OCI-LY3 (cell line): Measurements from ENCODE around the gene PIEZO2.

ENCODE experiments used
- H2AFZ ChIP-seq: fragments of 200-600, 300-600 bp; shearing (Covaris generic); 2 replicates; pipeline ENCODE4 v1.6.0; 2014; ENCODE audit warnings: antibody characterized with exemption, low read depth, low read length
- H3K27ac ChIP-seq: fragments of 200-600, 300-600 bp; sonication (generic); 2 replicates; pipeline ENCODE4 v1.5.1; 2014; ENCODE audit warnings: mild to moderate bottlenecking, low read length, moderate library complexity, mixed read lengths
- H3K27me3 ChIP-seq: fragments of 200-600, 300-600 bp; sonication (generic); 2 replicates; pipeline ENCODE4 v1.6.1; 2014; ENCODE audit warnings: low read depth, low read length, mixed read lengths
- H3K36me3 ChIP-seq: fragments of 200-600, 300-600 bp; sonication (generic); replicated peaks from 2 replicates; pipeline ENCODE3; 2014; ENCODE audit warnings: low read depth, low read length, mixed read lengths
- H3K4me1 ChIP-seq: fragments of 300-600, 200-600 bp; sonication (generic); 2 replicates; pipeline ENCODE4 v1.6.1; 2014; ENCODE audit warnings: low read length, mixed read lengths
- H3K4me2 ChIP-seq: fragments of 200-600, 300-600 bp; sonication (generic); 2 replicates; pipeline ENCODE4 v1.6.1; 2014; ENCODE audit warnings: low read length, mixed read lengths
- H3K4me3 ChIP-seq: fragments of 300-600, 200-600 bp; sonication (generic); 2 replicates; pipeline ENCODE4 v1.5.1; 2014; ENCODE audit warnings: antibody characterized with exemption, mild to moderate bottlenecking, low read length, moderate library complexity
- H3K79me2 ChIP-seq: fragments of 300-600, 200-600 bp; shearing (Covaris generic); 2 replicates; pipeline ENCODE4 v1.6.1; 2014; ENCODE audit warnings: mild to moderate bottlenecking, low read length, mixed read lengths
- H3K9ac ChIP-seq: fragments of 300-600, 200-600 bp; shearing (Covaris generic); 2 replicates; pipeline ENCODE4 v1.6.0; 2014; ENCODE audit warnings: mild to moderate bottlenecking, low read length, moderate library complexity
- H3K9me3 ChIP-seq: fragments of 200-600, 300-600 bp; shearing (Covaris generic); 2 replicates; pipeline ENCODE4 v1.6.1; 2014; ENCODE audit warnings: low read length, mixed read lengths; ENCODE audit not compliant: insufficient read depth
- H4K20me1 ChIP-seq: fragments of 200-600, 300-600 bp; sonication (generic); 2 replicates; pipeline ENCODE4 v1.6.1; 2016; ENCODE audit warnings: low read length, mixed read lengths; ENCODE audit not compliant: insufficient read depth
- CTCF ChIP-seq: fragments of 200-600, 300-600 bp; sonication (generic); IDR thresholded peaks from 2 replicates; pipeline ENCODE4 v1.5.1; 2014; ENCODE audit warnings: antibody characterized with exemption, low read length, low read depth
- EZH2phosphoT487 ChIP-seq: fragments of 200-600 bp; shearing (Covaris generic); IDR thresholded peaks from 2 replicates; pipeline ENCODE4 v1.6.1; 2018; ENCODE audit warnings: antibody characterized with exemption, mixed run types, low read depth

Gene PIEZO2

GRCh38 chr18:11124054-11124453 is 25.3 kb downstream of the PIEZO2 start:
- Histone ChIP-seq H2AFZ (no peak overlapping the region), H3K4me2 (no peak overlapping the region), H3K27me3 (no peaks in the 10 kb centered on the region), H3K36me3 (no peaks in the 10 kb centered on the region), H3K9me3 (no peaks in the 10 kb centered on the region), H3K79me2 (no peaks in the 10 kb centered on the region), H3K9ac (no peak overlapping the region), H4K20me1 (no peaks in the 10 kb centered on the region), H3K4me3 (no peak overlapping the region), H3K27ac (no peak overlapping the region), H3K4me1 (no peaks in the 10 kb centered on the region)
- no peak for TF ChIP-seq CTCF
- TF ChIP-seq EZH2phosphoT487 = no peak

GRCh38 chr18:11121443-11121849 is 27.9 kb downstream of the PIEZO2 start:
- no peak overlapping the region for H3K9ac ChIP-seq
- no peaks in the 10 kb centered on the region; the same call in 1 of the 2 replicates for H4K20me1 ChIP-seq
- no peaks in the 10 kb centered on the region for H3K36me3 ChIP-seq
- H3K27ac ChIP-seq = no peak overlapping the region
- H3K9me3 ChIP-seq = no peaks in the 10 kb centered on the region
- no peaks in the 10 kb centered on the region for H3K4me1 ChIP-seq
- H3K4me2 ChIP-seq = no peak overlapping the region
- H2AFZ ChIP-seq = no peak overlapping the region
- H3K4me3 ChIP-seq = no peak overlapping the region
- TF ChIP-seq CTCF (no peak), EZH2phosphoT487 (no peak)
- no peaks in the 10 kb centered on the region for H3K79me2 ChIP-seq
- H3K27me3 ChIP-seq = no peaks in the 10 kb centered on the region

GRCh38 chr18:11119959-11120587 is 29.3 kb downstream of the PIEZO2 start:
- Histone ChIP-seq H2AFZ (no peak overlapping the region), H3K4me1 (no peaks in the 10 kb centered on the region), H3K36me3 (no peaks in the 10 kb centered on the region), H4K20me1 (no peaks in the 10 kb centered on the region; the same call in 1 of the 2 replicates), H3K27ac (no peak overlapping the region), H3K4me2 (no peak overlapping the region), H3K4me3 (no peak overlapping the region), H3K9ac (no peak overlapping the region), H3K79me2 (no peaks in the 10 kb centered on the region), H3K9me3 (no peaks in the 10 kb centered on the region), H3K27me3 (no peaks in the 10 kb centered on the region)
- TF ChIP-seq CTCF (no peak), EZH2phosphoT487 (no peak)

- TF ChIP-seq EZH2phosphoT487 (no peak), CTCF (no peak)
- Histone ChIP-seq H3K79me2 (no peaks in the 10 kb centered on the region), H3K36me3 (no peaks in the 10 kb centered on the region), H3K9ac (no peak overlapping the region), H4K20me1 (no peaks in the 10 kb centered on the region; the same call in 1 of the 2 replicates), H2AFZ (no peak overlapping the region), H3K4me2 (no peak overlapping the region), H3K9me3 (no peaks in the 10 kb centered on the region), H3K4me3 (no peak overlapping the region), H3K27me3 (no peaks in the 10 kb centered on the region), H3K4me1 (no peaks in the 10 kb centered on the region), H3K27ac (no peak overlapping the region)
Measured at GRCh38 chr18:11119550-11119949, 29.8 kb downstream of the PIEZO2 start.
